HEK293 (cell line): ENCODE data around the gene SLC43A1.

Source experiments
- KLF9 ChIP-seq: fragments of 450-650 bp; formaldehyde crosslinking; IDR thresholded peaks from 2 replicates; pipeline ENCODE4 v1.5.1; 2016; ENCODE audit warnings: missing biosample characterization, missing genetic modification characterization, low read depth
- SALL2 ChIP-seq: fragments of 450-650 bp; formaldehyde crosslinking; IDR thresholded peaks from 2 replicates; pipeline ENCODE4 v1.5.0; 2017; ENCODE audit warnings: missing biosample characterization, mild to moderate bottlenecking, missing genetic modification characterization, borderline replicate concordance
- ZNF155 ChIP-seq: fragments of 450-650 bp; formaldehyde crosslinking; IDR thresholded peaks from 2 replicates; pipeline ENCODE4 v1.5.1; 2016; ENCODE audit warnings: missing biosample characterization, missing genetic modification characterization
- ZNF214 ChIP-seq: fragments of 450-650 bp; formaldehyde crosslinking; IDR thresholded peaks from 2 replicates; pipeline ENCODE4 v1.5.1; 2017; ENCODE audit warnings: missing biosample characterization, mild to moderate bottlenecking, missing genetic modification characterization, borderline replicate concordance
- ZNF501 ChIP-seq: fragments of 450-650 bp; formaldehyde crosslinking; IDR thresholded peaks from 2 replicates; pipeline ENCODE4 v1.5.1; 2016; ENCODE audit warnings: missing biosample characterization, missing genetic modification characterization

- TF ChIP-seq ZNF501 (tag by site-specific recombination) (no peak), ZNF155 (tag by site-specific recombination) (no peak), KLF9 (tag by site-specific recombination) (peak; percentile 73), ZNF214 (tag by site-specific recombination) (no peak), SALL2 (no peak)
These were observed 54.4 kb downstream of the SLC43A1 start for GRCh38 chr11:57460758-57461749.
